Heart left ventricle (tissue), 16 donors: ENCODE data around the gene LZTS3. TPM values are rescaled to one million over a fixed set of nuclear protein-coding genes. Genes with fewer than 3 reads are reported as not detected.

ENCODE experiments used
- ATAC-seq, 4 donors: fragments of 200-7000 bp; cut with Tn5 transposase; one replicate each; pipeline ENCODE4 v1.9.1; 2020 to 2022; ENCODE audit warnings: moderate library complexity in 4 of 4, mild to moderate bottlenecking in 3 of 4, moderate number of reproducible peaks in 1 of 4
- DNase-seq, 5 donors: peaks; one replicate each; pipeline ENCODE4 v3.0.0-alpha.2; 2020
- H3K27ac ChIP-seq, 12 donors: fragments of 200-600 bp; sonication (generic) in 4 of 12; one replicate each; pipeline versions ENCODE4 v1.5.0 to v1.8.0; 2016 to 2022; ENCODE audit warnings: mild to moderate bottlenecking in 2 of 12
- H3K27me3 ChIP-seq, 9 donors: fragments of 200-600 bp; sonication (generic) in 2 of 9; one replicate each; pipeline versions ENCODE4 v1.5.1 to v1.8.0; 2016 to 2022; ENCODE audit warnings: mild to moderate bottlenecking in 3 of 9
- H3K36me3 ChIP-seq, 9 donors: fragments of 200-600 bp; sonication (generic) in 2 of 9; one replicate each; pipeline versions ENCODE4 v1.5.0 to v1.8.0; 2018 to 2022; ENCODE audit warnings: mild to moderate bottlenecking in 2 of 9
- H3K4me1 ChIP-seq, 12 donors: fragments of 200-600 bp; sonication (generic) in 4 of 12; one replicate each; pipeline versions ENCODE4 v1.5.0 to v1.8.0; 2016 to 2022; ENCODE audit warnings: mild to moderate bottlenecking in 3 of 12
- H3K4me3 ChIP-seq, 12 donors: fragments of 200-600 bp; sonication (generic) in 4 of 12; one replicate each; pipeline versions ENCODE4 v1.5.0 to v1.8.0; 2017 to 2022; ENCODE audit warnings: mild to moderate bottlenecking in 9 of 12, moderate library complexity in 4 of 12
- H3K9me3 ChIP-seq, 12 donors: fragments of 200-600 bp; sonication (generic) in 4 of 12; one replicate each; pipeline versions ENCODE4 v1.5.0 to v1.8.0; 2016 to 2022; ENCODE audit warnings: mild to moderate bottlenecking in 1 of 12
- CTCF ChIP-seq, 12 donors: fragments of 200-600 bp; sonication (generic) in 4 of 12; IDR thresholded peaks; one replicate each; pipeline versions ENCODE4 v1.5.0 to v1.8.0; 2018 to 2022; ENCODE audit warnings: antibody characterized with exemption in 12 of 12, mild to moderate bottlenecking in 5 of 12
- POLR2A ChIP-seq, 2 donors: fragments of 450-650 bp; IDR thresholded peaks; one replicate each; pipeline ENCODE4 v1.6.1; 2017; ENCODE audit warnings: antibody characterized with exemption in 2 of 2, mild to moderate bottlenecking in 2 of 2, moderate library complexity in 2 of 2
- WGBS, 4 donors: extraction: QIAGEN DNeasy Blood & Tissue Kit in 2 of 4; methylation state at CpG; one replicate each; pipeline versions ENCODE4 v1.1.5 to v1.1.7; 2013 to 2018; 5-methylcytosine and 5-hydroxymethylcytosine counted together
- intact Hi-C, 10 donors: fragments of 100-400 bp; cut with DNase I; formaldehyde crosslinking; loops; one replicate each; pipeline versions ENCODE4 v1.11.1 to v1.14.2; 2022
- polyA plus RNA-seq, 2 donors: library from polyadenylated mRNA; stranded (reverse); fragments of 200-250 nt; gene quantifications; one replicate each; pipeline ENCODE4 v1.2.3, GENCODE V29; 2013
- total RNA-seq, 9 donors: library from RNA; depleted of rRNA in 2 of 9; stranded (reverse); fragments of >200 nt in 2 of 9; fragmentation: NEBNext Ultra II Directional in 3 of 9; extraction: Animal tissue kit (Norgen Biotek cat#: 25700) in 3 of 9; gene quantifications; one replicate each; pipeline versions ENCODE4 v1.1.0 to v1.2.4, GENCODE V29; 2016 to 2023
- donor health status: ischemic (EF 13 %, LVEDD 7.1; RV severe dilation, severe dysfunction).
- donor health status: healthy with polysubstance abuse.
- donor health status: DM: no; HTN: yes; CAD: no.
- donor health status: DM: no; HTN: no; CAD: no.
- donor health status: ischemic (EF 25% LVEDD 6.9; RV normal size, moderate dysfunction).
- donor health status: ischemic (EF 25% LVEDD 5.7; RV mildly dilated, moderate dysfunction).
- donor health status: healthy.
- donor health status: DM: yes; HTN: yes; CAD: no.
- donor health status: ischemic (EF 35%, LVEDD 5.7; RV mildly dilated, moderate dysfunction).
- donor health status: nonischemic (EF 11% LVEDD 7.7; RV severe dilation, severe dysfunction).
- donor health status: DM: yes; HTN: yes; CAD: no.
- donor health status: PGD.
- donor health status: ischemic (EF 29% LVEDD 5.4; RV normal size, mild dysfunction).
- donor health status: nonischemic (EF 23%, LVEDD 6.1; RV moderate dilation, normal function).

The LZTS3 gene
- total and polyA plus RNA-seq, 11 donors: 6.8 to 28.4 (median 13.1) TPM

GRCh38 chr20:3174442-3175261 is 1.3 kb upstream of the LZTS3 start:
- WGBS, 4 donors: 15 to 18% (median 17%) methylated on average over 13 of the region's 13 CpGs
- Histone ChIP-seq H3K4me1 (peaks cover 0 to 23% (median 13%) of the 10 kb centered on the region in 12 donors), H3K4me3 (peak overlapping the region; percentile 74 to 99 (median 92)), H3K27ac (peak overlapping the region in 9 of 12 donors; percentile 34 to 86 (median 77)), H3K27me3 (peaks cover 0 to 16% (median 0%) of the 10 kb centered on the region in 9 donors), H3K36me3 (no peaks in the 10 kb centered on the region), H3K9me3 (no peaks in the 10 kb centered on the region)
- intact Hi-C loops: loop anchor here in 1 of 10 donors (5.0 kb wide), 1 partner anchor 33 kb away; the partner anchor contains the start of gene ITPA
- peak in 1 of 5 donors; percentile 56 for DNase-seq
- TF ChIP-seq CTCF (IDR thresholded peaks at IDR 0.05) (no peak), POLR2A (IDR thresholded peaks at IDR 0.05) (no peak)
- ATAC-seq: no peak

GRCh38 chr20:3173610-3174441 is 477 bp upstream of the LZTS3 start:
- Histone ChIP-seq H3K4me3 (peak overlapping the region; percentile 74 to 99 (median 92)), H3K27me3 (peaks cover 0 to 19% (median 0%) of the 10 kb centered on the region in 9 donors), H3K4me1 (peaks cover 0 to 23% (median 13%) of the 10 kb centered on the region in 12 donors), H3K27ac (peak overlapping the region in 11 of 12 donors; percentile 32 to 86 (median 75)), H3K9me3 (no peaks in the 10 kb centered on the region), H3K36me3 (no peaks in the 10 kb centered on the region)
- DNase-seq (peak; percentile 91 to 95 (median 93)), ATAC-seq (peak; percentile 79 to 97 (median 93))
- WGBS, 4 donors: 1% methylated on average over 41 to 84 of the region's 84 CpGs
- intact Hi-C loops: loop anchor here in 1 of 10 donors (5.0 kb wide), 1 partner anchor 33 kb away; the partner anchor contains the start of gene ITPA
- TF ChIP-seq POLR2A (IDR thresholded peaks at IDR 0.05) (no peak), CTCF (IDR thresholded peaks at IDR 0.05) (peak in 3 of 12 donors; percentile 10 to 32 (median 13))

- Histone ChIP-seq H3K27ac (peak overlapping the region in 5 of 12 donors; percentile 74 to 86 (median 80)), H3K4me1 (peaks cover 0 to 23% (median 13%) of the 10 kb centered on the region in 12 donors), H3K36me3 (no peaks in the 10 kb centered on the region), H3K9me3 (no peaks in the 10 kb centered on the region), H3K27me3 (peaks cover 0 to 34% (median 0%) of the 10 kb centered on the region in 9 donors), H3K4me3 (peak overlapping the region in 11 of 12 donors; percentile 74 to 99 (median 91))
- DNase-seq (no peak), ATAC-seq (no peak)
- WGBS, 4 donors: 30 to 41% (median 36%) methylated on average over 5 of the region's 5 CpGs
- TF ChIP-seq CTCF (IDR thresholded peaks at IDR 0.05): no peak
- no peak for TF ChIP-seq POLR2A (IDR thresholded peaks at IDR 0.05)
- intact Hi-C loops: loop anchor here in 1 of 10 donors (5.0 kb wide), 1 partner anchor 35 kb away; the partner anchor contains the start of gene ITPA
Observed at GRCh38 chr20:3172126-3172932, 1.0 kb downstream of the LZTS3 start.
